ES-I3 (cell line): ENCODE data around the gene GOSR2.
"Not testable (repeated sequence)": the region's sequence is repeated elsewhere in the genome, so short reads cannot be mapped to it uniquely, and the experiment has no call there.

Experiments used
- H3K36me3 ChIP-seq: 2 replicates; pipeline ENCODE4 v1.6.1; 2013; ENCODE audit warnings: mild to moderate bottlenecking, low read length, control low read depth, moderate library complexity; ENCODE audit not compliant: insufficient read depth
- H3K4me1 ChIP-seq: 2 replicates; pipeline ENCODE4 v1.6.1; 2013; ENCODE audit warnings: mild to moderate bottlenecking, control low read depth, low read length; ENCODE audit not compliant: insufficient read depth
- H3K9ac ChIP-seq: 2 replicates; pipeline ENCODE4 v1.6.1; 2013; ENCODE audit warnings: low read depth, mild to moderate bottlenecking, low read length, moderate library complexity
- H3K9me3 ChIP-seq: 2 replicates; pipeline ENCODE4 v1.6.1; 2013; ENCODE audit warnings: mild to moderate bottlenecking, low read length, moderate library complexity; ENCODE audit not compliant: control insufficient read depth, insufficient read depth

GOSR2 gene

DNA sequence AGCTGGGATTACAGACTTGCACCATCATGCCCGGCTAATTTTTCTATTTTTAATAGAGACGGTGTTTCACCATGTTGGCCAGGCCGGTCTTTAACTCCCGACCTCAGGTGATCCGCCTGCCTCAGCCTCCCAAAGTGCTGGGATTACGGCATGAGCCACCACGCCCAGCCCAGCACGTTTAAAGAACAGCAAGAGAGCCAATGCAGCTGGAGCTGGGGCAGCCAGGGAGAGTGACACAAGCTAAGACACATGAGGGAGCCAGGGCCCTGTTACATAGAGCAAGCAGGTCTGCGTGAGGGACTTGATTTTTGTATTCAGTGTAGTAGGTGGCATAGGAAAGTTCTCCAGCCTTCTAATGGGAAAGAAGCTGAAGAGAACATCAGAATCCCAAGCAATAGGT lies 21.7 kb upstream of the GOSR2 start:
- H3K9me3 ChIP-seq, result no peaks in the 10 kb centered on the region
- H3K4me1 ChIP-seq, result peaks cover 14% of the 10 kb centered on the region; the same call in 1 of the 2 replicates
- no peak overlapping the region for H3K9ac ChIP-seq
- no peaks in the 10 kb centered on the region for H3K36me3 ChIP-seq

DNA sequence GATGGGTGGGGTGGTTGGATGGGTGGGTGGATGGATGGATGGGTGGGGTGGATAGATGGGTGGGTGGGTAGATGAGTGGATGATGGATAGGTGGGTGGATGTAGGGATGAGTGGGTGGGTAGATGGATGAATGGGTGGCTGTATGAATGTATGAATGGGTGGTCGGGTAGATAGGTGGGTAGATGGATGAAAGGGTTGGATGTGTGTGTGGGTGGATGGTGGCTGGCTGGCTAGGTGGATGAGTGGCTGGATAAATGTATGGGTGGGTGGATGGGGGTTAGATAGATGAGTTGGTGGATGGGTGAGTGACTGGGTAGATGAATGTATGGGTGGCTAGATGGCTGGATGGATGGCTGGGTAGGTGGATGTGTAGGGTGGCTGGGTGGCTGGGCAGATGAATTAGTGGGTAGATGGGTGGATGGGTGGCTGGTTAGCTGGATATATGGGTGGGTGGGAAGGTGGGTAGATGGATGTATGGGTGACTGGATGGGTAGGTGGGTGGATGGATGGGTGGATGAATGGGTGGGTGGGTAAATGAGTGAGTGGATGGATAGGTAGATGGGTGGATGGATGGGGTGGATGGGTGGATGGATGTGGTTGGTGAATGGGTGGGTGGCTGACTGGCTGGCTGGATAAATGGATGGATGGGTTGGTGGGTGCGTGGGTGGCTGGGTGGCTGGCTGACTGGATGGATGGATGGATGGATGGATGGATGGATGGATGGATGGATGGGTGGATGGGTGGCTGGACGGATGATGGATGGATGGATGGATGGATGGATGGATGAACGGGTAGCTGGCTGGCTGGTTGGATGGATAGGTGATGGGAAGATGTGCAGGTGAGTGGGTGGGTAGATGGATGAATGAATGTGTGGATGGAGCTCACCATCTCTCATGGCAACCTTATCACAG lies 18.9 kb upstream of the GOSR2 start:
- Histone ChIP-seq H3K4me1 (peaks cover 14% of the 10 kb centered on the region; the same call in 1 of the 2 replicates), H3K36me3 (no peaks in the 10 kb centered on the region), H3K9ac (no peak overlapping the region), H3K9me3 (no peaks in the 10 kb centered on the region)

- Histone ChIP-seq H3K9ac (no peak overlapping the region), H3K36me3 (no peaks in the 10 kb centered on the region), H3K4me1 (peaks cover 6% of the 10 kb centered on the region; the same call in 1 of the 2 replicates), H3K9me3 (no peaks in the 10 kb centered on the region)
Observed at GRCh38 chr17:46908068-46908737, 14.8 kb upstream of the GOSR2 start.

GRCh38 chr17:46910179-46910927 lies 12.6 kb upstream of the GOSR2 start:
- H3K4me1 ChIP-seq, result peaks cover 5% of the 10 kb centered on the region; the same call in 1 of the 2 replicates
- no peaks in the 10 kb centered on the region for H3K9me3 ChIP-seq
- no peak overlapping the region for H3K9ac ChIP-seq
- H3K36me3 ChIP-seq, result no peaks in the 10 kb centered on the region

DNA sequence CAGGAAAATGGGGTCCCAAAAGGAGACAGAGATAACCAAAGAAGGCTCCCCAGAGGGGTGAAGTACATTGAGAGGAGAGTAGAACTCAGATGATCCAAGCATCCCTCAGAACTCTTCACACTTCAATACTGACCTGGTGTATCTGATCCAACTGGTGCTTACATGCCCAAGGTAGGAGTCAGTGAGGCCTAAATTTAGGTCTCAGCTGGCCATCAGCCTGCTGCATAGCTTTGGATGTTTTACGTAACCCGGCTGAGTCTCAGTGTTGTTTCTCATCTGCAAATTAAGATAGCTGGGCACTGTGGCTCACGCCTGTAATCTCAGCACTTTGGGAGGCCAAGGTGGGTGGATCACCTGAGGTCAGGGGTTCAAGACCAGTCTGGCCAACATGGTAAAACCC lies 11.6 kb upstream of the GOSR2 start:
- no peak overlapping the region for H3K9ac ChIP-seq
- no peaks in the 10 kb centered on the region for H3K9me3 ChIP-seq
- no peaks in the 10 kb centered on the region for H3K36me3 ChIP-seq
- no peaks in the 10 kb centered on the region for H3K4me1 ChIP-seq

DNA sequence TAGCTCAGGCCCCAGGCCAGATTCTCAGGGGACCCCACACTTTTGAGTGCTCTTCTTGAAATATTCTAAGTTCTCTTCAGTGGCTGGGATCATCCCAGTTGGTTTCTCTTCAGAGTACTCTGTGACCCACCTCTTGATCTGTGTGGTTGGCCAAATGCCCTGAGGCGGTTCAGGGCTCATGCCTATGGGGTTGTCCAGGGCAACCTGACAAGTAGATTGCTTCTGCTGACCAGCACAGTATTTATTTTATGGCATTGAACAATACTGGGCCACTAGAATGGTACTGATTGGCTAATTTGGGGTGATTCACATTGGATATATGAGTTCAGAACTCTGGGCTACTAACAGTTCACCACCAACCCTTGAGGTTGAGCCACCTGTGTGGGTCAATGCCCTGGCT lies 7.4 kb upstream of the GOSR2 start:
- no peaks in the 10 kb centered on the region for H3K36me3 ChIP-seq
- no peaks in the 10 kb centered on the region for H3K4me1 ChIP-seq
- H3K9ac ChIP-seq, result no peak overlapping the region
- H3K9me3 ChIP-seq, result no peaks in the 10 kb centered on the region

- no peaks in the 10 kb centered on the region for H3K4me1 ChIP-seq
- H3K36me3 ChIP-seq, result no peaks in the 10 kb centered on the region
- H3K9ac ChIP-seq, result no peak overlapping the region
- no peaks in the 10 kb centered on the region for H3K9me3 ChIP-seq
Observed at GRCh38 chr17:46916211-46916610, 6.7 kb upstream of the GOSR2 start.

DNA sequence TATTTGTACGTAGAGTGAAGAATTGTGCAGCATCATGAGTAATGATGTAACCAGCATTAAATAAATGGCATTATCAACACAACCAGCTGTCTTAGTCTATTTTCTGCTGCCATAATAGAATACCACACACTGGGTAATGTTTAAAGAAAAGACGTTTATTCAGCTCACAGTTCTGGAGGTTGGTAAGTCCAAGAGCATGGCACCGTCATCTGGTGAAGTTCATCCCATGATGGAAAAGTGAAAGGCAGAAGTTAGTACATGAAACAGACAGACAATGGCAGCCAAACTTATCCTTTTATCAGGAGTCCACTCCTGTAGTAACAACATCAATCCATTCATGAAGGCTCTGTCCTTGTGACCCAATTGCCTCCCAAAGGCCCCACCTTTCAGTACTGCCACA lies 6.3 kb upstream of the GOSR2 start:
- Histone ChIP-seq H3K9me3 (no peaks in the 10 kb centered on the region), H3K36me3 (no peaks in the 10 kb centered on the region), H3K4me1 (no peaks in the 10 kb centered on the region), H3K9ac (no peak overlapping the region)

- H3K9ac ChIP-seq, result no peak overlapping the region
Observed at GRCh38 chr17:46917041-46917440, 5.9 kb upstream of the GOSR2 start.

DNA sequence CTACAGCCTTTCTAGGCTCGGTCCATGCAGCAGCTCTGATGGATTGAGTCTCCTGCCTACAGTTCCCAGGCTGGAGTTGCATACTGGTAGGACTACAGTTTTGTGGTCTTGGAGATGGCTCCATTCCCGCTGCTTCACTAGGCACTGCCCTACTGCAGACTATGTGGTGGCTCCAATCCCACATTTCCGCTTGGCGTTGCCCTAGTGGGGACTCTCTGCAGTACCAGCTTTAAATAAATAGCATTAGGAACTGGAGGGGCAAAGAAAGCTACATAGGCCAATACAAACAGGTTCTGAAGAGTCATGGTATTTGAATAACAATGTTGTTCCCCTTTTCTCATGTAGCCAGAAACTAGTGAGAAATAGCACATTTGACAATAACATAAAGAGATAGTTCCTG lies 5.4 kb upstream of the GOSR2 start:
- no peak overlapping the region for H3K9ac ChIP-seq
- H3K9me3 ChIP-seq, result no peaks in the 10 kb centered on the region
- H3K36me3 ChIP-seq, result no peaks in the 10 kb centered on the region
- no peaks in the 10 kb centered on the region for H3K4me1 ChIP-seq

More at GRCh38 chr17:46917041-46917440, 5.9 kb upstream of the GOSR2 start:
- Histone ChIP-seq H3K4me1 (no peaks in the 10 kb centered on the region), H3K9me3 (no peaks in the 10 kb centered on the region), H3K36me3 (no peaks in the 10 kb centered on the region)

DNA sequence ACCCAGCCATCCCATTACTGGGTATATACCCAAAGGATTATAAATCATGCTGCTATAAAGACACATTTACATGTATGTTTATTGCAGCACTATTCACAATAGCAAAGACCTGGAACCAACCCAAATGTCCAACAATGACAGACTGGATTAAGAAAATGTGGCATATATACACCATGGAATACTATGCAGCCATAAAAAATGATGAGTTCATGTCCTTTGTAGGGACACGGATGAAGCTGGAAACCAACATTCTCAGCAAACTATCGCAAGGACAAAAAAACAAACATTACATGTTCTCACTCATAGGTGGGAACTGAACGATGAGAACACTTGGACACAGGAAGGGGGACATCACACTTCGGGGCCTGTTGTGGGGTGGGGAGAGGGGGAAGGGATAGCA lies 998 bp upstream of the GOSR2 start:
- not testable (repeated sequence) for H3K9me3 ChIP-seq, H3K36me3 ChIP-seq, H3K4me1 ChIP-seq, H3K9ac ChIP-seq

DNA sequence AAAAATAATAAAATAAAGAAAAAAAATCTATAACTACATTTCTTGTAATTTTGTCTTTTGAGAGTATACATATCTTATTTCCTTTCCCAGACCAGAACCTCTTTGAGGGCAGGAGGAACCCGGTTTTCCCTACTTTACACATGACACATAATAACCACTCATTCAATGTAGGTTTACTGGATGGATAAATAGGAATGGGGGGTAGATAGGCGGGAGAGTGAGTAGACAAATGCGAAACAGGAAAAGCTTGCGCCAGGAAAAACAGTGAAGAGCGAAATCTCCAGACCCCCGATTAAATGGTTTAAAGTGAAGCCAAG lies 515 bp upstream of the GOSR2 start:
- Histone ChIP-seq H3K9ac (peak overlapping the region; percentile 96), H3K36me3 (no peaks in the 10 kb centered on the region), H3K4me1 (peaks cover 7% of the 10 kb centered on the region; the same call in 1 of the 2 replicates), H3K9me3 (no peaks in the 10 kb centered on the region)

DNA sequence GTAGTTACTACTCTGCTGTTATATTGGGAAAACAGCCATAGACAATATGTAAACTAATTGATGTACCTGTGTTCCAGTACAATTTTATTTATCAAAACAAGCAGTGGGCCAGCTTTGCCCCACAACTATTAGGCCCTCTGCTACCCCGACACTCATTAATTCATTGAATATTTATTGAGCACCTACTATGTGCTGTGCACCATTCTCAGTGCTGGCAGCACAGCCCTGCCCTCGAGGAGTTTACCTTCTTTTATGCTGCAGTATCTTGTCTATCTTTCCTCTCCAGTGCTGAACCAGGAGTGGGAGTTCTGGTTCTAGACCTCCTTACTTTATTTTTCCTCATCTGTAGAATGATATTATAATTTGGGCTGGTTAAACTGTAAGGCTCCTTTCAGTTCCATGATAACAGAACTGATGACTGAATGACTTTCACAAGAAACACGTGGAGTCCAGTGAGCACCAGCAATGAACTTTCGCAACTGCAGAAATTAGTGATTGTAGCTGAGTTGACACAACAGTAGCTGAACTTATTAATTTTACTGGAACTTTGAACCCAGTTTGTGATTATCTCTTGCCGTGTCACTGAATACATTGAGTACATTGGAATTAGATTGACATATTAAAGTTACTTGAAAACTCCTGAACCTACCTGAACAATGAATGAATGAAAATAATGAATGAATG lies 2.4 kb downstream of the GOSR2 start:
- peaks cover 4% of the 10 kb centered on the region; the same call in 1 of the 2 replicates for H3K36me3 ChIP-seq
- peaks cover 7% of the 10 kb centered on the region; the same call in 1 of the 2 replicates for H3K4me1 ChIP-seq
- H3K9ac ChIP-seq, result no peak overlapping the region
- H3K9me3 ChIP-seq, result no peaks in the 10 kb centered on the region
